GM23338 (cell line): ENCODE results near the gene NFXL1. TPM values are rescaled to one million over a fixed set of nuclear protein-coding genes. Genes with fewer than 3 reads are reported as not detected.

Experiments
- ATAC-seq: fragments of 200-7000 bp; cut with Tn5 transposase; 3 replicates; pipeline ENCODE4 v1.9.1; 2020
- DNase-seq: peaks from one replicate; pipeline ENCODE4 v3.0.0-alpha.2; 2015; ENCODE audit warnings: low spot score
- H2AFZ ChIP-seq: fragments of 200-600 bp; sonication (generic); 2 replicates; pipeline ENCODE4 v1.8.0; 2016; ENCODE audit warnings: antibody characterized with exemption, mild to moderate bottlenecking, moderate library complexity
- H3F3A ChIP-seq: fragments of 200-600 bp; sonication (generic); replicated peaks from 2 replicates; pipeline ENCODE4 v1.8.0; 2017; ENCODE audit warnings: antibody characterized with exemption, mixed run types, low read depth
- H3K27ac ChIP-seq: fragments of 200-600 bp; sonication (generic); 2 replicates; pipeline ENCODE4 v1.6.1; 2016; ENCODE audit warnings: low read depth
- H3K27me3 ChIP-seq: fragments of 200-600 bp; sonication (generic); 2 replicates; pipeline ENCODE4 v1.8.0; 2016; ENCODE audit warnings: mild to moderate bottlenecking, mixed run types, moderate library complexity; ENCODE audit not compliant: insufficient read depth
- H3K36me3 ChIP-seq: fragments of 200-600 bp; sonication (generic); 2 replicates; pipeline ENCODE4 v1.8.0; 2016; ENCODE audit warnings: mild to moderate bottlenecking; ENCODE audit not compliant: insufficient read depth
- H3K4me1 ChIP-seq: fragments of 200-600 bp; sonication (generic); 2 replicates; pipeline ENCODE4 v1.8.0; 2016; ENCODE audit warnings: mild to moderate bottlenecking, moderate library complexity; ENCODE audit not compliant: insufficient read depth
- H3K4me2 ChIP-seq: fragments of 200-600 bp; sonication (generic); 2 replicates; pipeline ENCODE4 v1.7.1; 2017; ENCODE audit warnings: mixed run types
- H3K4me3 ChIP-seq: fragments of 200-600 bp; sonication (generic); 2 replicates; pipeline ENCODE4 v1.6.1; 2016; ENCODE audit warnings: mixed run types
- H3K79me2 ChIP-seq: fragments of 200-600 bp; sonication (generic); replicated peaks from 2 replicates; pipeline ENCODE4 v1.8.0; 2017; ENCODE audit warnings: mild to moderate bottlenecking; ENCODE audit not compliant: insufficient read depth
- H3K9me2 ChIP-seq: fragments of 200-600 bp; sonication (generic); 2 replicates; pipeline ENCODE4 v1.8.0; 2017; ENCODE audit not compliant: insufficient read depth
- H4K20me1 ChIP-seq: fragments of 200-600 bp; sonication (generic); replicated peaks from 2 replicates; pipeline ENCODE4 v1.8.0; 2017; ENCODE audit warnings: mild to moderate bottlenecking; ENCODE audit not compliant: insufficient read depth
- H3K27ac Mint-ChIP-seq: 2 replicates; pipeline ENCODE4 v1.8.0; 2020; ENCODE audit warnings: inconsistent platforms, mild to moderate bottlenecking, moderate library complexity, mixed read lengths
- H3K27me3 Mint-ChIP-seq: 3 replicates; pipeline ENCODE4 v1.8.0; 2022; ENCODE audit warnings: low read depth, mild to moderate bottlenecking, moderate library complexity, mixed read lengths, inconsistent platforms; ENCODE audit not compliant: insufficient read depth, poor library complexity
- H3K36me3 Mint-ChIP-seq: 3 replicates; pipeline ENCODE4 v1.8.0; 2021; ENCODE audit warnings: low read depth, mild to moderate bottlenecking, inconsistent platforms, moderate library complexity, mixed read lengths
- H3K4me1 Mint-ChIP-seq: 3 replicates; pipeline ENCODE4 v1.8.0; 2020; ENCODE audit warnings: mild to moderate bottlenecking, inconsistent platforms, mixed read lengths
- H3K4me3 Mint-ChIP-seq: 3 replicates; pipeline ENCODE4 v1.8.0; 2021; ENCODE audit warnings: moderate library complexity, mild to moderate bottlenecking, inconsistent platforms, mixed read lengths
- H3K9me3 Mint-ChIP-seq: 3 replicates; pipeline ENCODE4 v1.8.0; 2020; ENCODE audit warnings: moderate library complexity, mild to moderate bottlenecking, inconsistent platforms, mixed read lengths
- CREB1 ChIP-seq: fragments of 250-450 bp; sonication (Bioruptor Pico); IDR thresholded peaks from 2 replicates; pipeline ENCODE4 v1.5.0; 2020; ENCODE audit warnings: low read depth, mild to moderate bottlenecking, moderate library complexity
- CTCF ChIP-seq, 2 experiments: fragments of 200-600 bp in 1 of 2; sonication (generic) in 1 of 2; conservative IDR thresholded peaks; 2 replicates each; pipeline versions ENCODE4 v1.5.1 to v1.6.1; 2016 to 2017; ENCODE audit warnings: antibody characterized with exemption in 2 of 2, low read depth in 2 of 2, mild to moderate bottlenecking in 2 of 2, moderate library complexity in 1 of 2
- ETS1 ChIP-seq: IDR thresholded peaks from 2 replicates; pipeline ENCODE4 v1.6.1; 2016; ENCODE audit warnings: antibody characterized with exemption
- EZH2 ChIP-seq: fragments of 200-600 bp; sonication (generic); IDR thresholded peaks from one replicate; pipeline ENCODE4 v1.8.0; 2017; ENCODE audit warnings: antibody characterized with exemption, mild to moderate bottlenecking, low read depth; ENCODE audit not compliant: unreplicated experiment
- JUNB ChIP-seq: IDR thresholded peaks from one replicate; pipeline ENCODE4 v1.6.1; 2016; ENCODE audit warnings: antibody characterized with exemption; ENCODE audit not compliant: unreplicated experiment
- NANOG ChIP-seq: IDR thresholded peaks from 2 replicates; pipeline ENCODE4 v1.6.1; 2016; ENCODE audit warnings: antibody characterized with exemption, borderline replicate concordance
- POLR2AphosphoS5 ChIP-seq: IDR thresholded peaks from 2 replicates; pipeline ENCODE4 v1.6.1; 2016; ENCODE audit warnings: antibody characterized with exemption, low read depth
- STAT1 ChIP-seq: IDR thresholded peaks from one replicate; pipeline ENCODE4 v1.6.1; 2016; ENCODE audit warnings: antibody characterized with exemption; ENCODE audit not compliant: unreplicated experiment
- ZNF331 ChIP-seq: fragments of 250-450 bp; sonication (Bioruptor Pico); IDR thresholded peaks from 2 replicates; pipeline ENCODE4 v1.5.0; 2020; ENCODE audit warnings: low read depth, mild to moderate bottlenecking, moderate library complexity
- ZNF462 ChIP-seq: fragments of 250-450 bp; sonication (Bioruptor Pico); IDR thresholded peaks from 2 replicates; pipeline ENCODE4 v1.5.0; 2020; ENCODE audit warnings: mild to moderate bottlenecking, moderate library complexity
- polyA plus RNA-seq: library from polyadenylated mRNA; unstranded; fragments of >200 nt; fragmentation: Nextera tagmentation; extraction: Ambion mirVana; gene quantifications from 2 replicates; pipeline ENCODE4 v1.2.1, GENCODE V29; 2016
- total RNA-seq: library from RNA; depleted of rRNA; stranded (reverse); fragments of >200 nt; shearing (Covaris generic); gene quantifications from 2 replicates; pipeline ENCODE4 v1.2.3, GENCODE V29; 2014

The NFXL1 gene
- total and polyA plus RNA-seq, 2 experiments from 2014 or later: 19.4 to 31.7 TPM

GRCh38 chr4:47842985-47843384 is 71.4 kb downstream of the NFXL1 start (continued):
- TF ChIP-seq ZNF462 (no peak), JUNB (no peak), POLR2AphosphoS5 (no peak), CTCF (conservative IDR thresholded peaks at IDR 0.05; ENCODE audit: low read depth in 2 of 2) (no peak), ETS1 (no peak)

DNA sequence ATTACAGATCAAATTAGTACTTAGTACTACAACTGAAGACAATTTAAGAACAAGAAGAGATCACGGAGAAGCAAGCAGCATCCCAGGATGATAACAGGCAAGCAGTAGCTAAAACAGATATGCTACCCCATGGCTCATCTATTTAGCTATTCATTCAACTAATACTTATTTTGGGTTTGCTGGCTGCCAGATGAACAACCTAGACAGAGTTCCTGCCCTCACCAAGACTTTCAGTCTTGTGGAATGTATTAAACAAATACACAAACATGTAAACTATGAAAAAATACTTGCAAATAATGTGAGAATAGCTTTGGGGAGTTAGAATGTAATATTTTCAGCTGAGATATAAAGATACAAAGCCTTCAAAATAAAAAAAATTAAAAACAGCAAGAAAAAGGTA is 74.1 kb downstream of the NFXL1 start:
- DNase-seq: no peak
- Histone ChIP-seq H3K36me3 (peaks cover 7% of the 10 kb centered on the region; the same call in 1 of the 2 replicates), H2AFZ (no peak overlapping the region), H3K4me2 (no peak overlapping the region), H3K79me2 (no peaks in the 10 kb centered on the region), H3K9me2 (no peaks in the 10 kb centered on the region), H3K27me3 (peaks cover 14% of the 10 kb centered on the region; the same call in 1 of the 2 replicates), H3K27ac (no peak overlapping the region; the same call in 1 of the 2 replicates), H4K20me1 (peaks cover 12% of the 10 kb centered on the region), H3F3A (no peaks in the 10 kb centered on the region), H3K4me1 (peaks cover 18% of the 10 kb centered on the region), H3K4me3 (no peak overlapping the region)
- TF ChIP-seq EZH2 (no peak), JUNB (no peak), STAT1 (no peak), ZNF331 (CRISPR knock-in tag) (no peak), CREB1 (CRISPR knock-in tag) (no peak), ETS1 (no peak), POLR2AphosphoS5 (no peak), CTCF (conservative IDR thresholded peaks at IDR 0.05; ENCODE audit: low read depth in 2 of 2) (no peak), NANOG (no peak)
- Mint-ChIP-seq H3K4me3 (no peak overlapping the region), H3K27me3 (peaks cover 21% of the 10 kb centered on the region), H3K4me1 (peaks cover 20% of the 10 kb centered on the region), H3K36me3 (peaks cover 10% of the 10 kb centered on the region; the same call in 1 of the 3 replicates), H3K27ac (no peak overlapping the region), H3K9me3 (no peaks in the 10 kb centered on the region)
- ATAC-seq: no peak
